OCI-LY7 (cell line): ENCODE results near the gene VARS2. TPM values are rescaled to one million over a fixed set of nuclear protein-coding genes. Genes with fewer than 3 reads are reported as not detected.

Source experiments
- BruUV-seq: library from RNA; stranded (reverse); fragments of 400-500 nt; replicated peaks from 2 replicates; lab custom pipeline; 2021; lab: Mats Ljungman, UMichigan
- CTCF ChIA-PET: fragments of 300-600 bp; sonication (Branson Sonifier 250); formaldehyde crosslinking; loops from one replicate; lab custom pipeline; 2022; ENCODE audit warnings: antibody characterized with exemption; ENCODE audit not compliant: unreplicated experiment; lab: Charles Lee
- POLR2A ChIA-PET: fragments of 300-600 bp; sonication (Branson Sonifier 250); formaldehyde crosslinking; loops from one replicate; lab custom pipeline; 2022; ENCODE audit warnings: antibody characterized with exemption; lab: Charles Lee
- DNase-seq: peaks from one replicate; pipeline ENCODE4 v3.0.0-alpha.2; 2015; ENCODE audit warnings: low spot score
- H2AFZ ChIP-seq: fragments of 200-600 bp; sonication (generic), shearing (Covaris generic); 2 replicates; pipeline ENCODE4 v1.6.1; 2014; ENCODE audit warnings: mild to moderate bottlenecking, antibody characterized with exemption, low read length, moderate library complexity
- H3K27ac ChIP-seq: fragments of 200-600 bp; sonication (generic); 2 replicates; pipeline ENCODE4 v1.5.1; 2014; ENCODE audit warnings: mixed run types, low read depth, mild to moderate bottlenecking, moderate library complexity, low read length, inconsistent platforms; ENCODE audit not compliant: poor library complexity, severe bottlenecking
- H3K36me3 ChIP-seq: fragments of 200-600 bp; sonication (generic); 2 replicates; pipeline ENCODE4 v1.6.1; 2014; ENCODE audit warnings: mild to moderate bottlenecking, antibody characterized with exemption, low read length, moderate library complexity, mixed read lengths; ENCODE audit not compliant: insufficient read depth
- H3K4me1 ChIP-seq: fragments of 200-600 bp; sonication (generic); 2 replicates; pipeline ENCODE4 v1.5.1; 2014; ENCODE audit warnings: mild to moderate bottlenecking, low read length; ENCODE audit not compliant: insufficient read depth, poor library complexity, severe bottlenecking
- H3K4me2 ChIP-seq: fragments of 200-600 bp; sonication (generic); 2 replicates; pipeline ENCODE4 v1.6.1; 2014; ENCODE audit warnings: mild to moderate bottlenecking, low read length
- H3K4me3 ChIP-seq: fragments of 200-600 bp; sonication (generic); 2 replicates; pipeline ENCODE4 v1.5.1; 2014; ENCODE audit warnings: mild to moderate bottlenecking, low read depth, low read length; ENCODE audit not compliant: poor library complexity, severe bottlenecking
- H3K79me2 ChIP-seq: fragments of 200-600 bp; sonication (generic); 2 replicates; pipeline ENCODE4 v1.6.1; 2016; ENCODE audit warnings: low read depth, mild to moderate bottlenecking, low read length, moderate library complexity, mixed read lengths; ENCODE audit not compliant: insufficient read depth
- H3K9me2 ChIP-seq: fragments of 200-600 bp; sonication (generic); 2 replicates; pipeline ENCODE4 v1.6.1; 2016; ENCODE audit warnings: mild to moderate bottlenecking, low read length, mixed read lengths; ENCODE audit not compliant: insufficient read depth
- H3K9me3 ChIP-seq: fragments of 200-600 bp; sonication (generic); 2 replicates; pipeline ENCODE4 v1.6.1; 2014; ENCODE audit warnings: mild to moderate bottlenecking, mixed run types, low read length, mixed read lengths
- H4K20me1 ChIP-seq: fragments of 200-600 bp; sonication (generic); 2 replicates; pipeline ENCODE4 v1.6.1; 2014; ENCODE audit warnings: mild to moderate bottlenecking, antibody characterized with exemption, low read length, moderate library complexity, mixed read lengths; ENCODE audit not compliant: insufficient read depth
- CTCF ChIP-seq: fragments of 200-600 bp; sonication (generic); conservative IDR thresholded peaks from 2 replicates; pipeline ENCODE4 v1.5.1; 2014; ENCODE audit warnings: mild to moderate bottlenecking, antibody characterized with exemption, low read length, moderate library complexity, mixed read lengths
- EZH2phosphoT487 ChIP-seq: fragments of 200-600 bp; sonication (generic); IDR thresholded peaks from 2 replicates; pipeline ENCODE4 v1.6.1; 2018; ENCODE audit warnings: low read depth, borderline replicate concordance, mild to moderate bottlenecking, mixed run types, antibody characterized with exemption, low read length, moderate library complexity, mixed read lengths
- intact Hi-C: fragments of 100-400 bp; cut with micrococcal nuclease; formaldehyde crosslinking; loops from one replicate; pipeline ENCODE4 v1.10.0; 2022; ENCODE audit not compliant: unreplicated experiment
- total RNA-seq, 2 experiments: library from RNA; depleted of rRNA in 1 of 2; stranded (reverse); fragments of >200 nt in 1 of 2; shearing (Covaris generic) in 1 of 2; gene quantifications; 2 replicates each; pipeline ENCODE4 v1.2.3, GENCODE V29; 2014 to 2022

Gene VARS2
- total RNA-seq, 2 experiments from 2014 or later = 81.8 to 98.9 TPM

GRCh38 chr6:30882759-30883684, 31.0 kb upstream of the VARS2 start:
- DNase-seq = peak; percentile 82
- H3K79me2 ChIP-seq = no peaks in the 10 kb centered on the region

GRCh38 chr6:30883685-30884520, 30.1 kb upstream of the VARS2 start, which contains the start of gene DDR1:
DDR1 (plus strand) TSS chr6:30884519; CDS start chr6:30888730, 4,211 bp downstream.
- Histone ChIP-seq H3K4me3 (peak within 1 kb of the TSS; percentile 68), H3K9me3 (no peaks in the 10 kb centered on the region), H4K20me1 (no peaks in the 10 kb centered on the region), H3K36me3 (no peaks in the 10 kb centered on the region), H3K4me1 (peaks cover 53% of the 10 kb centered on the region), H3K4me2 (peak within 1 kb of the TSS; percentile 75), H3K9me2 (no peaks in the 10 kb centered on the region), H3K79me2 (no peaks in the 10 kb centered on the region), H3K27ac (peak within 1 kb of the TSS; percentile 85), H2AFZ (peak within 1 kb of the TSS; percentile 40)
- intact Hi-C loops = loop anchor here (2.0 to 10.0 kb wide), 2 partner anchors 31 to 209 kb away; partner anchors contain the start of genes DHX16 and VARS2
- peak; percentile 58 for DNase-seq
- TF ChIP-seq EZH2phosphoT487 = no peak
- TF ChIP-seq CTCF = no peak
- POLR2A ChIA-PET = interaction anchor here (0.5 to 2.2 kb wide), 6 partner anchors 24 to 202 kb away, joined by 3 to 15 read pairs (median 4); partner anchors contain the start of gene GTF2H4
- no TSS peak for BruUV-seq
- CTCF ChIA-PET = interaction anchor here (0.6 kb wide), 2 partner anchors 12 to 247 kb away, joined by 3 to 12 read pairs; no protein-coding TSS in a partner anchor

More at GRCh38 chr6:30882759-30883684, 31.0 kb upstream of the VARS2 start:
- Histone ChIP-seq H3K4me1 (peaks cover 53% of the 10 kb centered on the region), H3K27ac (peak overlapping the region; percentile 85), H4K20me1 (no peaks in the 10 kb centered on the region), H3K36me3 (no peaks in the 10 kb centered on the region), H3K9me2 (no peaks in the 10 kb centered on the region), H3K4me3 (peak overlapping the region; percentile 68), H3K4me2 (peak overlapping the region; percentile 75), H2AFZ (peak overlapping the region; percentile 9; the same call in 1 of the 2 replicates), H3K9me3 (no peaks in the 10 kb centered on the region)
- POLR2A ChIA-PET = interaction anchor here (0.5 to 2.2 kb wide), 8 partner anchors 24 to 454 kb away, joined by 3 to 15 read pairs (median 4); partner anchors contain the start of genes GTF2H4 and VARS2
- BruUV-seq = no TSS peak
- CTCF ChIA-PET = interaction anchor here (0.7 to 1.6 kb wide), 3 partner anchors 32 to 261 kb away, joined by 3 to 5 read pairs (median 3); no protein-coding TSS in a partner anchor
- intact Hi-C loops = loop anchor here (10.0 kb wide), 1 partner anchor 208 kb away; the partner anchor contains the start of gene DHX16
- TF ChIP-seq CTCF (no peak), EZH2phosphoT487 (no peak)
